NCI-H446 (cell line): ENCODE results near the gene IFNLR1.

Experiments
- DNase-seq, 2 experiments: peaks; one replicate each; lab custom pipeline; 2025; lab: John Stamatoyannopoulos, UW

IFNLR1 gene

GRCh38 chr1:24175033-24175755, 11.9 kb downstream of the IFNLR1 start:
- no peak for DNase-seq

GRCh38 chr1:24173638-24174575, 13.2 kb downstream of the IFNLR1 start:
- DNase-seq: no peak

GRCh38 chr1:24172598-24172997, 14.5 kb downstream of the IFNLR1 start:
- DNase-seq: no peak

DNA sequence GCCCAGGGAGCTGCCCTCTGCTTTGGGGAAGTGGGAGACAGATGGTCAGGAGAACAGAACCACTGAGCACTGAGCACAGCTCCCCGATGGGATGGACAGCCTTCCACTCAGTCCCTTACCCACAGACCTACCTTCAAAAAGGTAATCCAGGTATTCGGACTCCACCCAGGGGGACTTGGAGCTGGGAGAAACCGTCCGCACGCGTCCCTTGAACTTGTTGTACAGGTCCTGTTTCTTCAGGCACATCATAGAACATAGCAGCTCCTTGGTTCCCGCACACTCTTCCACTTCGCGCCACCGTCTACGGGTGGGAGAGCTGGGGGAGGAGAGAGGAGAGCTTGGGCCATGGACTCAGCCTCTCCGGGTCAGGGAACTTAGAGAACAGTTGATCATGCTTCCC, 17.8 kb downstream of the IFNLR1 start:
- no peak for DNase-seq

GRCh38 chr1:24168245-24168644, 18.8 kb downstream of the IFNLR1 start:
- DNase-seq: no peak

GRCh38 chr1:24167008-24167407, 20.1 kb downstream of the IFNLR1 start:
- DNase-seq: no peak

GRCh38 chr1:24165500-24165899, 21.6 kb downstream of the IFNLR1 start:
- no peak for DNase-seq

GRCh38 chr1:24164004-24164403, 23.1 kb downstream of the IFNLR1 start:
- DNase-seq: no peak

DNA sequence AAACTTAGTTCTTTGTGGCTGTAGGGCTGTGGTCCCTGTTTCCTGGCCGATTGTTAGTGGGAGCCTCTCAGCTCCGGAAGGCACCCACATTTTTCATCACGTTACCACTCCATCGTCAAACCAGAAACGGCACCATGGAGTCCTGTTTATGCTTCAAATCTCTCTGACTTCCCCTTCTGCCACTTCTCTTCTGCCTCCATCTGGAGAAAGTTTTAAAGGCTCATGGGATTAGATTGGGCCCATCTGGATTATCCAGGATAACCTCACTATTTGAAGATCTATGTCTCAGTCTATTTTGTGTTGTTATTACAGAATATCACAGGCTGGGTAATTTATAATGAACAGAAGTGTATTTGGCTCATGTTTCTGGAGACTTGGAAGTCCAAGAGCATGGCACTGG, 24.9 kb downstream of the IFNLR1 start:
- no peak for DNase-seq

DNA sequence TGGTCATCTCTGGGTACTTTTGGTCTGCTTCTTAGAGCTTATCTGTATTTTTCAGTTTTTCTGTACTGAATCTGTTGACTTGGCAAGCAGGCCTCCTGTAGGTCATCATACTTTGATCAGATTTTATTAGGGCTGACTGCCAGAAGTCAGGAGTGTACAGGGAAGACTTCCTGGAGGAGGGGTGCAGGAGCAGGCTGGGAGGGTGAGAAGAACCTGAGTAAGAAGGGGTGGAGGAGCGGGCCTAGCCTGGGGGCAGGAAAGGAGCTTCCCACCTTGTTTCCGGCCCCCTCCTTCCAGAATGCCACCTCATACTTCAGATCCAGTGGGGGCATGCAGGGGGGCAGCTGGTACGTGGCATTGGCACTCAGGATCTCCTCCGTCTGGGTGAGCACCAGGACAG, 25.8 kb downstream of the IFNLR1 start:
- no peak for DNase-seq

DNA sequence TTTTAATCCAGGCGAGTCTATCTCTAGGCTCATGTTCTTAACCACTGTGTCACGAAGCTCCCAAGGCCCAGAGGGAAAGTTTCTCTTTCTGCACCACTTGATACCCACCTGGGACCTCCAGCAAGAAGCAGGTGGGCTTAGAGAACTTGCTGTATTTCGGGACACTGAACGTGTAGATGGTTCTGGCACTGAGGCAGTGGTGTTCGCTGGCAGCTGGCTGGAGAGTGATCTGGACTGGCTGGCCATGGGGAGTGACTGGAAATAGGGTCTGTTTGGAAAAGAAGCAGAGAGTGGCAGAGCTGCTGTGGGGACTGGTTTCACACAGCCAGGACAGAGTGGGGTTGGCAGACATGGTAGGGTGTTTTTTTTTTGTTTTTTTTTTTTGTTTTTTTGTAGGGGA, 27.7 kb downstream of the IFNLR1 start:
- DNase-seq: no peak

GRCh38 chr1:24157918-24158481, 29.1 kb downstream of the IFNLR1 start:
- DNase-seq: no peak

- no peak for DNase-seq
Observed at GRCh38 chr1:24156542-24157260, 30.4 kb downstream of the IFNLR1 start.

- no peak for DNase-seq
Observed at GRCh38 chr1:24155011-24155782, 31.9 kb downstream of the IFNLR1 start.

DNA sequence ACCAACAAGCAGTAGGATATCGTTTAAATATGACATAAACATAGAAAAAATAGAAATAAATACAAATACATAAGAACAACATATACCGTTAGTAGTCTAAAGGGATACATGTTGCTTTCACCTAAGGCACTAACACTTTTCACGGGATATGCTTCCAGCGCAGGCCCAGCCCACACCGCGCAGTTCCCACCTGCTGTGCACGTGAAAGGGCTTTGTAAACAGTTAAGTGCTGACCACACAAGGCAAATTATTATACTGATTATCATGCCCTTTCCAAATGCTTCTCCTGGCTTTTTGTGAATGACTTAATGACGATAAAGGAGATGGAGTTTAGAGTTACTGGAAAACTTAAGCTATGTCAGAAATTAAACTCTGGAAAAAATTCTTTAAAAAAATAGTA, 32.9 kb downstream of the IFNLR1 start:
- DNase-seq: no peak

DNA sequence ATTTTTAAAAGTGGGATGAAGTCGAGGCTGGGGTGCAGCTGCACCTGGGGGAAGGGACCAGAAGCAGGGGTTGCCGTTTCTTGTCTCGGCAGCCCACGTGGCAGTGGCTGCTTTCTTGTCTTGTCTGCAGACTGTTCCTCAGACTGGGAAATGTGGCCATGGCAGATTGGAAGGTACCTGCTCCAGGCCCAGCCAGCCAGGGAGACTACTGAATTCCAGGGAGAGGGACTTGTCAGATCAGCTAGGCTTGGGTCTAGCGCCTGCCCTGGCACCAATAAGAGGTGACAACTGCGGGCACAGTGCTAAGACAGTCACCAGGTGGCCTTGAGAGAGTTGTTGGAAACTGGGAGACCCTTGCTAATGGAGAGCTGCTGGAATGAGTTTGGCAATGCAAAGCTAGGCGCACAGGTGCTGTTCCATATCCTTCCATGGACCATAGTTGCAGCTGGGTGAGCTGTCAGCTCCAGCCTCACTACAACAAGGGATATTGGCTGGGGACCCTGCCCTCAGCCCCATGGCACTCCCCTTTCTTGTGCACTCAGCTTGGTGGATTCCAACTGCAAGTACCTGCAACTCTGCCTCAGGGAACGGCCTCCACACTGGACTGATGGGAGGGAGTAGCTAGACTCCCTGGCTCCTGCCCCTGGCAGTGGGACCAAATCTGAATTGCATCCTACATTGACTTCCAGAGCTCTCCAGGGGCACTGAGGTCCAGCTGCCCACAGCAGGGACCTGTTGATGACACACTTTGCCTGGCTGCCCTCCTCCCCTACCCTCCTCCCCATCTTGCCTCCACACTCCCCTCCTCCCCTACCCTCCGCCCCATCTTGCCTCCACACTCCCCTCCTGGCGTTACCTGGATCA, 34.2 kb downstream of the IFNLR1 start:
- DNase-seq: no peak

- DNase-seq: no peak
Observed at GRCh38 chr1:24151175-24151533, 35.9 kb downstream of the IFNLR1 start.

DNA sequence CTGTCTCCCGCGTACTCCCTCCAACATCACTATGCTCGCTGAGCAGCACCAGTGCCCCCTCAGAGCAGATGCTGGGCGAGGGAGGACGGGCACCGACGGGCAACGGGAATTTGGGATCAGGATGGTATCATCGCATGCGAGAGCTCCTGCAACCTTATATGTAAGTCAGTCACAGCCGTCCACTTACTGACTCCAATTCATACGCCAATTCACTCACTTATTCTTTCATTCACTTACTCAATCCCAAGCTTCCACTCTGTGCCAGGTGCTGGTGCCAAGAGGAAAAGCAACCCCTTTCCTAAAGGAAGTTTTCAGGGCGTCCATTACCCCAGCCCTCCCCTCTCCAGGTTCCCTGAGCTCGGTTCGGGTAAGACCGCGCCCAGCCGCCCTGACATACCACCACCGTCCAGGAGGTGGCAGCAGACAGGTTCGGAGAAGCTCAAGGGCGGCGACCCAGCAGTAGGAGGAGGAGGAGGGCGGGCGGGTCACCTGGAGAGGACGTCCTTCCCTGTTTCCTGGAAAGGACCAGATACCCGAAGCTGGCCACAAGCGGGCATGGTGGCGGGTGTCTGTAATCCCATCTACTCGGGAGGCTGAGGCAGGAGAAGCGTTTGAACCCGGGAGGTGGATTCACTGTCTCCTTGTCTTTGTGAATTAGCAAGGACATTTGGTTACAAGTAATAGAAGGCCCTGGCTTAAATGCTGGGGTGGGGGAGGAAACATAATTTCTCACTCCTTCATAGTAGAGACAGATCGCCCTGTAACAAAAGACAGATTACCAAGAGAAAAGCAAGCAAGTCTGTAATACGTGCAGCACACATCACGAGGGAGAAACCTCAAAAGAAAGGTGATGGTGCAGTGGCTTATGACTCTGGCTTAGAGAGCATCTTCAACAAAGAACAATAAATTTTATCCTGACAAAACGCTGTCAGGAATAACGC, 36.6 kb downstream of the IFNLR1 start:
- DNase-seq: peak; percentile 6 to 75

DNA sequence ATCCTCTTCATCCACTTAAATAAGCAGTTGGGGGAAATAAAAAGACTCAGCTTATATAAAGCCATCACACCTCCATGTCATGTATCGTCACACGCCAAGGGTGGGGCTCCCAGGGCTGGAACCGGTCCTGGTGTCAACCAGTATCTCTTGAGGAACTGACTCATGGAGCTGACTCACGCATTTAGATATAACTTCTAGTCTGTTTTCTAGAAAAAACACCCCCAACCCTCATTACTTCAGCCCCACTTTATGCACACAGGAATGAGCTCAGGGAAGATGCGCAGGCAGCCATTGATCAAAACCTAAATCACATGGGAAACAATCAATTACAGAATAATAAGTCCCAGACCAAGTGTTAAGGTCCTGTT, 37.2 kb downstream of the IFNLR1 start:
- no peak for DNase-seq

DNA sequence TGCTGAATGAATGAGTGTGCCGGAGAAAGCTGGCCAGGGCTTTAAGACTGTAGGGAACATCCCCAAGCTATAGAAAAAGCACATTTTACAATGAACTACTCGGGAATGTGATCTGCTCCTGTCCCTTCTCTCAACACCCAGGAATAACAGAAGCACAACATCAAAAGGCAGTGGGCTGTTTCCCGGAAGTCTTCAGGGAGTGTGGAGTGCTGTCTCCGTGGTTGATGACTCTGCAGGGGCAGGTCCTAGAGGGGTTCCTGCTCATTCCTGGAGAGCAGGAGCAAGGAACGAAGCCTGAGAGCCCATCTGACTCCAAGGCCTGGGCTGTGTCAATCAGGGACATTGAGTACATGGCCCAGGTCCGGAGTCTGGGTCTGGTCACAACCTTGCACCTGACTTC, 39.3 kb downstream of the IFNLR1 start:
- no peak for DNase-seq
